ENCODE data around the gene OTUD7B. TPM values are rescaled to one million over a fixed set of nuclear protein-coding genes. Genes with fewer than 3 reads are reported as not detected.
"Not testable (repeated sequence)": the region's sequence is repeated elsewhere in the genome, so short reads cannot be mapped to it uniquely, and the experiment has no call there.

The OTUD7B gene
- 17.7 and 41.7 TPM in 2 replicates for total RNA-seq (ENCODE audit: low replicate concordance)

DNA sequence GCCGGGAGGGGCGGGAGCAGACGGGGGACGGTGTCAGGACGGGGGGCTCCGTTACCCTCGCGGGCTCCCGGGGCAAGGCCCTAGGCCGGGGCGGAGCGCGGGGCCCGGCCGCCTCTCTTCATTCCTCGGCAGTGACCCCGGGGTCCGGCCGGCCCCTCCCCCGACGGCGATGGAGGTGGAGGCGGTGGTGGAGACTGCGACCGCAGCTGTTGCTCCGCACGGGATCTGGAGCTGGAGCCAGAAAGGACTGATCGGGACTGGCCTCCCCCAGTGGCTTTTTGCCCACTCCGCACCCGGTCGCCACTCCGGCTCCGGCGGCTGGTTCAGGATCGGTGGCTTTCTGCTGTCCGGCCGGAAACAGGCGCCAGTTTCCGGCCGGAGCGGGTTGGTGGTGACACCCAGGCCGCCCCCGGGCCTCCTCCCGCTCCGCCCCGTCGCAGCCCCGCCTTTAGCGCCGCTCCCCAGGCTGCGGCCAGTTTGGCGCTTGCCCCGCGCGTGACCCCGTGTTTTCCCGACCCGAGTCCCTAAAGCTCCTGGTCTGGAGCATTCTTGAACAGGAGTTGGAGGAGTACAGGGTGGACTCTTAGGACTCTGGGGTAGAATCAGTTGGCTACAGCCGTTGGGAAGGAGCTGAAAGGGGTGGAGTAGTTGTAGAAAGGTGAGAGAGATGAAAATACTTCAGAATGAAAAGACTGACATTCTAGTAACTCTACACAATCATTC is at the start of gene OTUD7B:
Gene OTUD7B (minus strand): TSS at position 334 of the 723 bp plus-strand sequence. CDS start 33,216 bp downstream, outside the sequence.
- peak; percentile 80 for DNase-seq (ENCODE audit: low read depth)
- TF ChIP-seq, protein P1, sequence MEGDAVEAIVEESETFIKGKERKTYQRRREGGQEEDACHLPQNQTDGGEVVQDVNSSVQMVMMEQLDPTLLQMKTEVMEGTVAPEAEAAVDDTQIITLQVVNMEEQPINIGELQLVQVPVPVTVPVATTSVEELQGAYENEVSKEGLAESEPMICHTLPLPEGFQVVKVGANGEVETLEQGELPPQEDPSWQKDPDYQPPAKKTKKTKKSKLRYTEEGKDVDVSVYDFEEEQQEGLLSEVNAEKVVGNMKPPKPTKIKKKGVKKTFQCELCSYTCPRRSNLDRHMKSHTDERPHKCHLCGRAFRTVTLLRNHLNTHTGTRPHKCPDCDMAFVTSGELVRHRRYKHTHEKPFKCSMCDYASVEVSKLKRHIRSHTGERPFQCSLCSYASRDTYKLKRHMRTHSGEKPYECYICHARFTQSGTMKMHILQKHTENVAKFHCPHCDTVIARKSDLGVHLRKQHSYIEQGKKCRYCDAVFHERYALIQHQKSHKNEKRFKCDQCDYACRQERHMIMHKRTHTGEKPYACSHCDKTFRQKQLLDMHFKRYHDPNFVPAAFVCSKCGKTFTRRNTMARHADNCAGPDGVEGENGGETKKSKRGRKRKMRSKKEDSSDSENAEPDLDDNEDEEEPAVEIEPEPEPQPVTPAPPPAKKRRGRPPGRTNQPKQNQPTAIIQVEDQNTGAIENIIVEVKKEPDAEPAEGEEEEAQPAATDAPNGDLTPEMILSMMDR (IDR thresholded peaks at IDR 0.05; ENCODE audit: insufficient read depth, low read length), result no peak
- H3K4me3 ChIP-seq (ENCODE audit: low read depth, low read length), result peak within 1 kb of the TSS; percentile 92

DNA sequence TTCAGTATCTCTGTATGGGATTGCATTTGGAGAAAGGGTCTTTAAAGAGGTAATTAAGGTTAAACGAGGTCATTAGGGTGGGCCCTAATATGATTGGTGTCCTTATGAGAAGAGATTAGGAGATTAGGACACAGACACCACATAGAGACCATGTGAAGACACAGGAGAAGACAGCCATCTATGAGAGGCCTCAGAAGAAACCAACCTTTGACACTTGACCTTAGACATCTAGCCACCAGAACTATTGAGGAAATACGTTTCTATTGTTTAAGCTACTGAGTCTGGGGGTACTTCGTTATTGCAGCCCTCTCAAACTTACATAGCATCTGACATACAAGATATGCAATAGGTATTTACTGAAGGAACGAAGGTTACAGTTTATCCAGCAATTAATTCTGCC is 49.7 kb upstream of the OTUD7B start:
- no peak for DNase-seq (ENCODE audit: low read depth)
- TF ChIP-seq, protein P1 (IDR thresholded peaks at IDR 0.05; ENCODE audit: insufficient read depth, low read length), result no peak
- H3K4me3 ChIP-seq (ENCODE audit: low read depth, low read length), result no peak overlapping the region

DNA sequence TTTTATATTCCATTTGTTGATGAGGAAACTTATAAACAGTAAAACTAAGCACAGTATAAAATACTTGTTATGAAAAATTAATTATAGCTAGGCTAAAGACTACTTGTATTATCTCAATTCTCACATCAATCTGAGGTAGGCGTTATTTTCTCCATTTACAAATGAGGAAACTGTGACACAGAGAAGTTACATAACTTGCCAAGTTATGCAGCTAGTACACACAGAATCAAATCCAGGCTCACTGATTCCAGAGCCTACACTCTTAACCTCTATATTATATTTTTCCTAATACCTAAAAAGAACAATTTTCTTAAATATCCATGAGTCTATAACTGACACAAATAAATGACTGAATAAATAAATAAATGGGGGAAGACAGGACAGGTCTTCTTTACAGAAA is 45.9 kb upstream of the OTUD7B start:
- TF ChIP-seq, protein P1 (IDR thresholded peaks at IDR 0.05; ENCODE audit: insufficient read depth, low read length), result no peak
- H3K4me3 ChIP-seq (ENCODE audit: low read depth, low read length), result no peak overlapping the region
- no peak for DNase-seq (ENCODE audit: low read depth)

DNA sequence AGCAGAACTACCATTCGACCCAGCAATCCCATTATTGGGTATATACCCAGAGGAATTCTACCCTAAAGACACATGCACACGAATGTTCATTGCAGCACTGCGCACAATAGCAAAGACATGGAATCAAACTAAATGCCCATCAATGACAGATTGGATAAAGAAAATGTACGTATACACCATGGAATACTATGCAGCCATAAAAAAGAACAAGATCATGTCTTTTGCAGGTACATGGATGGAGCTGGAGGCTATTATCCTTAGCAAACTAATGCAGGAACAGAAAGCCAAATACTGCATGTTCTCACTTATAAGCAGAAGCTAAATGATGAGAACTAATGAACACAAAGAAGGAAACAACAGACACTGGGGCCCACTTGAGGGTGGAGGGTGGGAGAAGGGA is 45.0 kb upstream of the OTUD7B start:
- DNase-seq (ENCODE audit: low read depth); H3K4me3 ChIP-seq (ENCODE audit: low read depth, low read length): not testable (repeated sequence)

DNA sequence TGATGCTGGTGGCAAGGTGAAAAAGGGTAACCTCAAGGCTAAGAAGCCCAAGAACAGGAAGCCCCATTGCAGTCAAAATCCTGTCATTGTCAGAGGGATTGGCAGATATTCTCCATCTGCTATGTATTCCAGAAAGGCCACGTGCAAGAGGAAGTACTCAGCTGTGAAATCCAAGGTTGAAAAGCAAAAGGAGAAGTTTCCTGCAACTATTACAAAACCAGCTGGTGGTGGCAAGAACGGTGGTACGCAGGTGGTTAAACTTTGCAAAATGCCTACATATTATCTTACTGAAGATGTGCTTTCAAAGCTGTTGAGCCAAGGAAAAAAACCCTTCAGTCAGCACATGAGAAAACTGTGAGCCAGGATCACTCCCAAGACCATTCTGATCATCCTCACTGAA is 43.4 kb upstream of the OTUD7B start:
- TF ChIP-seq, protein P1 (IDR thresholded peaks at IDR 0.05; ENCODE audit: insufficient read depth, low read length), result no peak
- DNase-seq (ENCODE audit: low read depth), result no peak
- H3K4me3 ChIP-seq (ENCODE audit: low read depth, low read length), result no peak overlapping the region

DNA sequence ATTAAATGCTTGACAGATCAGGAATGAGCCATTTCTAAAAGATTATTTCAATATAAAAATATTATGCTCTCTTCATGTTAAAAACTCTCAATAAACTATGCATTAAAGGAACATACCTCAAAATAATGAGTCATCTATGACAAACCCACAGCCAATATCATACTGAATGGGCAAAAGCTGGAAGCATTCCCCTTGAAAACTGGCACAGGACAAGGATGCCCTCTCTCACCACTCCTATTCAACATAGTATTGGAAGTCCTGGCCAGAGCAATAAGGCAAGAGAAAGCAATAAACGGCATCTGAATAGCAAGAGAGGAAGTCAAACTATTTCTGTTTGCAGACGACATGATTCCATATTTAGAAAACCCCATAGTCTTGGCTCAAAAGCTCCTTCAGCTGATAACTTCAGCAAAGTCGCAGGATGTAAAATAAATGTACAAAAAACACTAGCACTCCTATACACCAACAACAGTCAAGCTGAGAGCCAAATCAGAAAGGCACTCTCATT is 41.4 kb upstream of the OTUD7B start:
- H3K4me3 ChIP-seq (ENCODE audit: low read depth, low read length); DNase-seq (ENCODE audit: low read depth): not testable (repeated sequence)

DNA sequence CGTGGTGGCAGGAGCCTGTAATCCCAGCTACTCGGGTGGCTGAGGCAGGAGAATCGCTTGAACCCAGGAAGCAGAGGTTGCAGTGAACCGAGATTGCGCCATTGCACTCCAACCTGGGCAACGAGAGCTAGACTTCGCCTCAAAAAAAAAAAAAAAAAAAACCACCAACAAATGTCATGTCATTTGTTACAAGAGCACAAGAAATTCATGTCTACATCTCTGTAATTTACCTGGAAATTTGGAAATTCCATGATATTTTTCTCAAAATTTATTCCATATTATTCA is 40.5 kb upstream of the OTUD7B start:
- TF ChIP-seq, protein P1 (IDR thresholded peaks at IDR 0.05; ENCODE audit: insufficient read depth, low read length), result no peak
- no peak overlapping the region for H3K4me3 ChIP-seq (ENCODE audit: low read depth, low read length)
- DNase-seq (ENCODE audit: low read depth), result no peak

DNA sequence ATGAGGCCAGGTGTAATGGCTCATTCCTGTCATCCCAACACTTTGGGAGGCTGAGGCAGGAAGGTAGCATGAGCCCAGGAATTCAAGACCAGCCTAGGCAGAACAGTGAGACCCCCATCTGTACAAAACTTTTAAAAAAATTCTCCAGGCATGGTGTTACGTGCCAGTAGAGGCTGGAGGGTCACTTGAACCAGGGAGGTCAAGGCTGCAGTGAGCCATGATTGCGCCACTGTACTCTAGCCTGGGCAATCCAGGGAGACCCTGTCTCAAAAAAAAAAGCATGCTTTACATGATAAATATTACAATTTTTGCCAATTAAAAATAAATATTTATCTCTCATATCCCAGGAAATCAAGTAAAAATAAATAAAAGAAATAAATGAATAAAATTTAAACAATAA is 39.4 kb upstream of the OTUD7B start:
- DNase-seq (ENCODE audit: low read depth), result no peak
- H3K4me3 ChIP-seq (ENCODE audit: low read depth, low read length), result no peak overlapping the region
- TF ChIP-seq, protein P1 (IDR thresholded peaks at IDR 0.05; ENCODE audit: insufficient read depth, low read length), result no peak
